ENCODE results near the gene ALDH3B2.

GRCh38 chr11:67616431-67617242 is 57.8 kb downstream of the ALDH3B2 start:
- TF ChIP-seq, protein P1, sequence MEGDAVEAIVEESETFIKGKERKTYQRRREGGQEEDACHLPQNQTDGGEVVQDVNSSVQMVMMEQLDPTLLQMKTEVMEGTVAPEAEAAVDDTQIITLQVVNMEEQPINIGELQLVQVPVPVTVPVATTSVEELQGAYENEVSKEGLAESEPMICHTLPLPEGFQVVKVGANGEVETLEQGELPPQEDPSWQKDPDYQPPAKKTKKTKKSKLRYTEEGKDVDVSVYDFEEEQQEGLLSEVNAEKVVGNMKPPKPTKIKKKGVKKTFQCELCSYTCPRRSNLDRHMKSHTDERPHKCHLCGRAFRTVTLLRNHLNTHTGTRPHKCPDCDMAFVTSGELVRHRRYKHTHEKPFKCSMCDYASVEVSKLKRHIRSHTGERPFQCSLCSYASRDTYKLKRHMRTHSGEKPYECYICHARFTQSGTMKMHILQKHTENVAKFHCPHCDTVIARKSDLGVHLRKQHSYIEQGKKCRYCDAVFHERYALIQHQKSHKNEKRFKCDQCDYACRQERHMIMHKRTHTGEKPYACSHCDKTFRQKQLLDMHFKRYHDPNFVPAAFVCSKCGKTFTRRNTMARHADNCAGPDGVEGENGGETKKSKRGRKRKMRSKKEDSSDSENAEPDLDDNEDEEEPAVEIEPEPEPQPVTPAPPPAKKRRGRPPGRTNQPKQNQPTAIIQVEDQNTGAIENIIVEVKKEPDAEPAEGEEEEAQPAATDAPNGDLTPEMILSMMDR (IDR thresholded peaks at IDR 0.05), result no peak
- TF ChIP-seq POLR2A (IDR thresholded peaks at IDR 0.05), result no peak

All from Peyer's patch (tissue), 4 donors.